GM12891 (cell line): Measurements from ENCODE around the gene MARK4. TPM values are rescaled to one million over a fixed set of nuclear protein-coding genes. Genes with fewer than 3 reads are reported as not detected.
A peak's percentile ranks its signal among the peaks of the same experiment; 100 is the strongest.

Source experiments
- DNase-seq: peaks from one replicate; pipeline ENCODE4 v3.0.0; 2011; ENCODE audit warnings: low spot score; ENCODE audit not compliant: insufficient read length
- FAIRE-seq: peaks from 2 replicates; lab custom pipeline; 2011; peaks lifted over from hg19 to GRCh38; lab: Jason Lieb, UNC
- PAX5 ChIP-seq: IDR thresholded peaks from 2 replicates; pipeline ENCODE4 v1.6.1; 2011; ENCODE audit warnings: low read length, moderate library complexity, mild to moderate bottlenecking; ENCODE audit not compliant: insufficient read depth, severe bottlenecking
- POLR2A ChIP-seq: IDR thresholded peaks from 2 replicates; pipeline ENCODE4 v1.6.1; 2011; ENCODE audit warnings: low read depth, low read length, control low read depth
- POLR2AphosphoS5 ChIP-seq: IDR thresholded peaks from 2 replicates; pipeline ENCODE4 v1.6.1; 2011; ENCODE audit warnings: low read depth, low read length, control low read depth
- POU2F2 ChIP-seq: IDR thresholded peaks from 2 replicates; pipeline ENCODE4 v1.6.1; 2011; ENCODE audit warnings: low read depth, mild to moderate bottlenecking, control low read depth, low read length, moderate library complexity
- SPI1 ChIP-seq: IDR thresholded peaks from 2 replicates; pipeline ENCODE4 v1.6.1; 2011; ENCODE audit warnings: low read depth, low read length, control low read depth
- TAF1 ChIP-seq: IDR thresholded peaks from 2 replicates; pipeline ENCODE4 v1.6.1; 2011; ENCODE audit warnings: low read depth, low read length, control low read depth
- polyA plus RNA-seq: library from polyadenylated mRNA; unstranded; fragments of >200 nt; gene quantifications from one replicate; pipeline ENCODE4 v1.2.1, GENCODE V29; 2012; ENCODE audit warnings: low read depth, missing spikeins, inconsistent platforms; ENCODE audit not compliant: missing spikeins

The MARK4 gene
- polyA plus RNA-seq, result 10.7 TPM

GRCh38 chr19:45250832-45251451 is at the start of gene MARK4:
Gene MARK4 (plus strand): TSS chr19:45251271. CDS start chr19:45251589, 318 bp downstream.
- no peak for TF ChIP-seq POLR2A
- no peak for TF ChIP-seq SPI1
- FAIRE-seq (peak; percentile 41), DNase-seq (peak; percentile 97)

DNA sequence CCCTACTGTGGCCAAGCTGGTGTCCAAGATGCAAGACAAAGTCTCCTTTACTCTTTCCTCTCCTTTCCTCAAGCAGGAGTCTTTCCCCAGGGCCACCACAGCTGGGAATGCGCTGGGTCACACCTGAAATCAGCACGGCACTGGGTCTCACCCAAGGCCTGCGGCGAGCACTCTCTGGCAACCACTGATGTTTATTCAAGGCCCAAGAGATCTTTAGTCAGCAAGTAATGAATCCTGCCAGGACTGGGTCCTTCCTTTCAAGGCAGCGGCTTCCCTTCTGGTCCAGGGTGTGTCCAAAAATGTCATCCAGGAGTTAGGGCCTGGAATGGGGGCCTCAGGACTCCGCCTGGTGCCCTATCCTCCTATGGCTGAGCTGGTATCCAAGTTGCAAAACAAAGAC is 48.4 kb upstream of the MARK4 start:
- no peak for TF ChIP-seq POLR2AphosphoS5
- TF ChIP-seq PAX5, result no peak
- no peak for TF ChIP-seq TAF1
- no peak for TF ChIP-seq POLR2A
- TF ChIP-seq POU2F2, result no peak
- no peak for TF ChIP-seq SPI1
- no peak for DNase-seq
- FAIRE-seq, result no peak

GRCh38 chr19:45205810-45206209 is 45.3 kb upstream of the MARK4 start:
- no peak for FAIRE-seq
- no peak for DNase-seq
- TF ChIP-seq TAF1 (no peak), POLR2AphosphoS5 (no peak), POLR2A (no peak), PAX5 (no peak), SPI1 (no peak), POU2F2 (no peak)

GRCh38 chr19:45206328-45206727 is 44.7 kb upstream of the MARK4 start:
- TF ChIP-seq TAF1 (no peak), SPI1 (no peak), POLR2A (no peak), PAX5 (no peak), POU2F2 (no peak), POLR2AphosphoS5 (no peak)
- FAIRE-seq (no peak), DNase-seq (no peak)

- no peak for TF ChIP-seq POLR2A
- TF ChIP-seq PAX5, result no peak
- TF ChIP-seq SPI1, result no peak
- TF ChIP-seq POU2F2, result no peak
- no peak for TF ChIP-seq TAF1
- no peak for TF ChIP-seq POLR2AphosphoS5
- FAIRE-seq, result no peak
- DNase-seq, result no peak
These were observed 39.2 kb upstream of the MARK4 start for GRCh38 chr19:45211751-45212381.

GRCh38 chr19:45213031-45213430 is 38.0 kb upstream of the MARK4 start:
- DNase-seq (no peak), FAIRE-seq (no peak)
- no peak for TF ChIP-seq POLR2A
- TF ChIP-seq TAF1, result no peak
- no peak for TF ChIP-seq POU2F2
- TF ChIP-seq PAX5, result no peak
- TF ChIP-seq SPI1, result no peak
- TF ChIP-seq POLR2AphosphoS5, result no peak

GRCh38 chr19:45215391-45216191 is 35.5 kb upstream of the MARK4 start:
- DNase-seq, result no peak
- TF ChIP-seq POLR2A (no peak), POLR2AphosphoS5 (no peak), PAX5 (no peak), POU2F2 (no peak), TAF1 (no peak), SPI1 (no peak)
- no peak for FAIRE-seq

GRCh38 chr19:45216667-45217066 is 34.4 kb upstream of the MARK4 start:
- FAIRE-seq, result no peak
- no peak for DNase-seq
- TF ChIP-seq SPI1, result no peak

- no peak for FAIRE-seq
- no peak for DNase-seq
- no peak for TF ChIP-seq POLR2A
- no peak for TF ChIP-seq SPI1
- TF ChIP-seq PAX5, result no peak
- no peak for TF ChIP-seq TAF1
- no peak for TF ChIP-seq POLR2AphosphoS5
- no peak for TF ChIP-seq POU2F2
These were observed 33.7 kb upstream of the MARK4 start for GRCh38 chr19:45217193-45217956.
